Upper lobe of left lung (tissue), 6 donors: ENCODE measurements around the gene MVD. TPM values are rescaled to one million over a fixed set of nuclear protein-coding genes. Genes with fewer than 3 reads are reported as not detected.
A peak's percentile ranks its signal among the peaks of the same experiment; 100 is the strongest.

Experiments
- ATAC-seq, 2 donors: fragments of 200-7000 bp; cut with Tn5 transposase; one replicate each; pipeline ENCODE4 v1.9.1; 2022; ENCODE audit warnings: mild to moderate bottlenecking in 2 of 2, moderate library complexity in 2 of 2; ENCODE audit not compliant: low FRiP score in 2 of 2
- DNase-seq, 2 donors: peaks; one replicate each; pipeline ENCODE4 v3.0.0-alpha.2; 2019 to 2020
- H3K27ac ChIP-seq, 4 donors: fragments of 200-600 bp; sonication (generic); one replicate each; pipeline ENCODE4 v1.5.1; 2016 to 2019
- H3K27me3 ChIP-seq, 4 donors: fragments of 200-600 bp; sonication (generic); one replicate each; pipeline ENCODE4 v1.5.1; 2017 to 2019
- H3K36me3 ChIP-seq, 4 donors: fragments of 200-600 bp; sonication (generic); one replicate each; pipeline ENCODE4 v1.5.1; 2016 to 2019
- H3K4me1 ChIP-seq, 4 donors: fragments of 200-600 bp; sonication (generic); one replicate each; pipeline ENCODE4 v1.5.1; 2018 to 2019
- H3K4me3 ChIP-seq, 4 donors: fragments of 200-600 bp; sonication (generic); one replicate each; pipeline ENCODE4 v1.5.1; 2017 to 2019; ENCODE audit warnings: mild to moderate bottlenecking in 2 of 4, moderate library complexity in 1 of 4
- H3K9me3 ChIP-seq, 4 donors: fragments of 200-600 bp; sonication (generic); one replicate each; pipeline ENCODE4 v1.5.1; 2018 to 2019
- CTCF ChIP-seq, 6 experiments: fragments of 450-650 bp in 4 of 6; fragments of 200-600 bp in 2 of 6; sonication (generic) in 2 of 6; IDR thresholded peaks; one replicate each; pipeline ENCODE4 v1.5.1; 2016 to 2019; ENCODE audit warnings: antibody characterized with exemption in 6 of 6
- EP300 ChIP-seq, 4 donors: sonication (generic); formaldehyde crosslinking; IDR thresholded peaks; one replicate each; pipeline ENCODE4 v1.5.1; 2017; ENCODE audit warnings: antibody characterized with exemption in 4 of 4, control low read depth in 2 of 4
- POLR2A ChIP-seq, 4 donors: fragments of 450-650 bp; IDR thresholded peaks; one replicate each; pipeline ENCODE4 v1.5.1; 2016 to 2017; ENCODE audit warnings: antibody characterized with exemption in 4 of 4, mild to moderate bottlenecking in 2 of 4
- POLR2AphosphoS5 ChIP-seq, 2 donors: sonication (generic); formaldehyde crosslinking; IDR thresholded peaks; one replicate each; pipeline ENCODE4 v1.5.1; 2017; ENCODE audit warnings: antibody characterized with exemption in 2 of 2
- WGBS, 2 donors: methylation state at CpG; one replicate each; pipeline ENCODE4 v1.1.5; 2017 to 2018; 5-methylcytosine and 5-hydroxymethylcytosine counted together
- total RNA-seq, 6 donors: library from RNA; depleted of rRNA in 4 of 6; stranded (reverse); fragments of >200 nt in 4 of 6; gene quantifications; one replicate each; pipeline versions ENCODE4 v1.1.0 to v1.2.1, GENCODE V29; 2016 to 2021
- donor health status: DM: no; HTN: no; CAD: no; lungs with moderate emphysema.
- donor health status: DM: no; HTN: yes; CAD: no; lungs with severe emphysema.

The MVD gene
- total RNA-seq, 6 donors from 2014 or later = 38.1 to 114 (median 90.5) TPM

DNA sequence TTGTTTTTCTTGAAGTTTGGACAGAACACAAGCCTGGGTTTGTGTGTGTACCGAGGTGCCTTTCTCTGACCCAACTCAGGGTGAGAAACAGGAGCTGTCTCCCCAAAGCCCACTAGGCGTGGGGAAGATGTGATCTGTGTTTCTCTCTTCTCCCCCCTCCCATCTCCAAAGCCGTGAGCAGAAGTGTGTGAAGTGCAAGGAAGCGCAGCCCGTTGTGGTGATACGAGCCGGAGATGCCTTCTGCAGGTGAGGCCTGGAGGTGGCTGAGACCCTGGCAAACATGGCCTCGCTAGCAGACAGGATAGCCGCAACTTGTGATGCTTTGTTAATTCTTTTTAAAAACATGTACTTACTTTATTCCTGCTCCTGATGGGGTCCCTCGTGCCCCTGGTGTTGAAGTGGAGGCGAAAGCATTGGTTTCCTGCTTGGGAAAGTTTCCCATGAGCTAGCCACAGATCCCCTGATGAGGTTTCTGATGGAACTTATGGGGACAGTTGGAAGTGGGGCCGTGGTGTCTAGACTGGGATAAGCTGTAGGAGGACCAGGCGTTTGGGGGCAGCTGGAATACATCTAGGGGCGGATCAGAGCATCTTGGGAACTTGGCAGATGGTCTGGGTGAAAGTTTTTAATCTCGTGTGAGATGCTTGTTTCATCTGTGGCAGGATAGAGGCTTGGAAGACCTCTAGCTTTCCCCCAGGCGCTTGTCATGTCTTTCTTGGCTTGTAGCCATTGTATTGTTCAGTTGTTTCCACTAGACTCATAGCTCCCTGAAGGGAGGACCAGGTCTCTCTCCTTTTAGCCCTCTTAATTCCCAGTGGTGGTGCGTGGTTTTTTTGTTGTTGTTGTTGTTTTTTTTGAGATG lies 44.3 kb upstream of the MVD start:
- WGBS, 2 donors = 32 to 35% methylated on average over 17 of the region's 17 CpGs
- Histone ChIP-seq H3K4me3 (peak overlapping the region; percentile 87 to 99 (median 98)), H3K4me1 (peaks cover 39 to 49% (median 44%) of the 10 kb centered on the region in 4 donors), H3K27ac (peak overlapping the region in 3 of 4 donors; percentile 87 to 96 (median 91)), H3K36me3 (peaks cover 0 to 7% (median 4%) of the 10 kb centered on the region in 4 donors), H3K9me3 (no peaks in the 10 kb centered on the region), H3K27me3 (no peaks in the 10 kb centered on the region)
- TF ChIP-seq POLR2A (IDR thresholded peaks at IDR 0.05) = no peak
- no peak for TF ChIP-seq EP300 (IDR thresholded peaks at IDR 0.05)
- TF ChIP-seq CTCF (IDR thresholded peaks at IDR 0.05) = no peak
- TF ChIP-seq POLR2AphosphoS5 (IDR thresholded peaks at IDR 0.05) = no peak
- no peak for ATAC-seq
- DNase-seq = no peak

GRCh38 chr16:88706229-88706964 lies 43.5 kb upstream of the MVD start, which contains the start of the genes CTU2 and RNF166:
Gene CTU2, plus strand, starts transcription at chr16:88706503. Its CDS starts 28 bp downstream, at chr16:88706531.
Gene RNF166, minus strand, starts transcription at chr16:88706408. Its CDS starts 83 bp downstream, at chr16:88706325.
- H3K9me3 ChIP-seq = no peaks in the 10 kb centered on the region
- DNase-seq = peak; percentile 92 to 100
- ATAC-seq = peak; percentile 76 to 93
- H3K36me3 ChIP-seq = peaks cover 0 to 7% (median 4%) of the 10 kb centered on the region in 4 donors
- H3K27me3 ChIP-seq = no peaks in the 10 kb centered on the region
- H3K4me3 ChIP-seq = peak within 1 kb of the TSS; percentile 87 to 99 (median 98)
- peaks cover 47 to 57% (median 52%) of the 10 kb centered on the region in 4 donors for H3K4me1 ChIP-seq
- 0 to 1% methylated on average over 14 of the region's 86 CpGs for WGBS, 2 donors
- peak within 1 kb of the TSS; percentile 87 to 96 (median 92) for H3K27ac ChIP-seq
- TF ChIP-seq EP300 (IDR thresholded peaks at IDR 0.05) = peak in 1 of 4 donors; percentile 15
- TF ChIP-seq POLR2AphosphoS5 (IDR thresholded peaks at IDR 0.05) = peak; percentile 83 to 92
- TF ChIP-seq POLR2A (IDR thresholded peaks at IDR 0.05) = peak in 3 of 4 donors; percentile 79 to 94 (median 90)
- peak in 3 of 6 experiments; percentile 20 to 45 (median 43) for TF ChIP-seq CTCF (IDR thresholded peaks at IDR 0.05)

DNA sequence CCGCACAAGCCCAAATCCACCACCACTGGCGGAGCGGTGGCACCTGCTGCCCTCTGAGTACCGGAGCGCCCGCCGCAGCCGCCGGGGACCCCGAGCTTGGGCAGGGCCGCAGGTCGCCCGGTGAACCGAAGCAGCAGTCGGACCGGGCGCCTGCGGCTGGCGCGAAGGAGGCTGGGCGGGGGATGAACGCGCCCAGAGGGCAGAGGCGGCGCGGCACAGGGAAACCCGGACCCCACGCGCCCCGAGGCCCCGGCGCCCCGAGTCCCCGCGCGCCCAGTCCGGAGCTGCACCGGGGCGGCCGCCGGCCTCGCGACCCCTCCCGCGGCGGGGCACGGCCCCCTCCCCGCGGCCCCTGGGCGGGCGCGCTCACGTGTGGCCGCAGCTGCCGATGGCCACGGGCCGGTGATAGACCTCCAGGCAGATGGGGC lies 42.9 kb upstream of the MVD start:
- ATAC-seq (peak in 1 of 2 donors; percentile 2), DNase-seq (peak in 1 of 2 donors; percentile 91)
- no peak for TF ChIP-seq POLR2A (IDR thresholded peaks at IDR 0.05)
- no peak for TF ChIP-seq EP300 (IDR thresholded peaks at IDR 0.05)
- no peak for TF ChIP-seq POLR2AphosphoS5 (IDR thresholded peaks at IDR 0.05)
- TF ChIP-seq CTCF (IDR thresholded peaks at IDR 0.05) = no peak
- 0 to 1% methylated on average over 11 to 28 of the region's 57 CpGs for WGBS, 2 donors
- peaks cover 51 to 63% (median 57%) of the 10 kb centered on the region in 4 donors for H3K4me1 ChIP-seq
- peak overlapping the region; percentile 87 to 96 (median 92) for H3K27ac ChIP-seq
- H3K9me3 ChIP-seq = no peaks in the 10 kb centered on the region
- no peaks in the 10 kb centered on the region for H3K27me3 ChIP-seq
- H3K4me3 ChIP-seq = peak overlapping the region; percentile 87 to 99 (median 98)
- H3K36me3 ChIP-seq = peaks cover 0 to 7% (median 4%) of the 10 kb centered on the region in 4 donors

DNA sequence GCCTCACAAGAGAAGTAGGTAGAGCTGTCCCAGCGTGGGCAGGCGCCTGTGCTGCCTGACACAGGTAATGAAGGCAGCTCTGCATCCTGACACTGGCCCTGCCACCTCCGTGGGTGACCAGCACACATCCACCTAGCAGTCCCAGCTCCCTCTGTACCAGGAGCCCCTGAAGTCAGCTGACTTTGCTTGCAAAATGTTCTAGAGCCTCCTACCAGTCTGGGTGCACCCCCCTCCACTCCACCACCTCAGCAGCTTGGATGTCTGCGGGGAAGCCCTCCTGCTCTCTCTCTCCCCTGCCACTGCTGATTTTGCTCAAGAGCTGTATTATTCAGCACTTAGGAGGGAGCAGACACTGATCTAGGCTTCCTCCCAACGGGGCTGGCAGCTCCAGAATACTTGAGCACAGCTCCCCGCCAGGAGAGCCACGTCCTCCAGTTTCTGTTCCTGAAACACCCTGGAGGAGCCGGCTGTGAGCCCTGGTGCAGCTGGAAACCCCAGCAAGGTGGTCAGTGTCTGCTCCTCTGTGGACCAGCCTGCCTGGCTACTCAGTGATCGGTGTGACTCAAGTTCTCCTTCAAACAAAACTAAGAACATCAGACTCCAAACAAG lies 42.3 kb upstream of the MVD start:
- H3K9me3 ChIP-seq = no peaks in the 10 kb centered on the region
- peaks cover 0 to 9% (median 2%) of the 10 kb centered on the region in 4 donors for H3K36me3 ChIP-seq
- peaks cover 57 to 70% (median 64%) of the 10 kb centered on the region in 4 donors for H3K4me1 ChIP-seq
- TF ChIP-seq POLR2A (IDR thresholded peaks at IDR 0.05) (peak in 1 of 4 donors; percentile 45), EP300 (IDR thresholded peaks at IDR 0.05) (no peak), POLR2AphosphoS5 (IDR thresholded peaks at IDR 0.05) (no peak), CTCF (IDR thresholded peaks at IDR 0.05) (no peak)
- ATAC-seq (no peak), DNase-seq (peak; percentile 10 to 63)
- H3K27me3 ChIP-seq = no peaks in the 10 kb centered on the region
- H3K27ac ChIP-seq = peak overlapping the region; percentile 87 to 96 (median 92)
- peak overlapping the region; percentile 87 to 99 (median 98) for H3K4me3 ChIP-seq
- WGBS, 2 donors = 17 to 24% methylated on average over 9 of the region's 9 CpGs
